ENCODE data around the gene ACSL3.

Gene ACSL3

DNA sequence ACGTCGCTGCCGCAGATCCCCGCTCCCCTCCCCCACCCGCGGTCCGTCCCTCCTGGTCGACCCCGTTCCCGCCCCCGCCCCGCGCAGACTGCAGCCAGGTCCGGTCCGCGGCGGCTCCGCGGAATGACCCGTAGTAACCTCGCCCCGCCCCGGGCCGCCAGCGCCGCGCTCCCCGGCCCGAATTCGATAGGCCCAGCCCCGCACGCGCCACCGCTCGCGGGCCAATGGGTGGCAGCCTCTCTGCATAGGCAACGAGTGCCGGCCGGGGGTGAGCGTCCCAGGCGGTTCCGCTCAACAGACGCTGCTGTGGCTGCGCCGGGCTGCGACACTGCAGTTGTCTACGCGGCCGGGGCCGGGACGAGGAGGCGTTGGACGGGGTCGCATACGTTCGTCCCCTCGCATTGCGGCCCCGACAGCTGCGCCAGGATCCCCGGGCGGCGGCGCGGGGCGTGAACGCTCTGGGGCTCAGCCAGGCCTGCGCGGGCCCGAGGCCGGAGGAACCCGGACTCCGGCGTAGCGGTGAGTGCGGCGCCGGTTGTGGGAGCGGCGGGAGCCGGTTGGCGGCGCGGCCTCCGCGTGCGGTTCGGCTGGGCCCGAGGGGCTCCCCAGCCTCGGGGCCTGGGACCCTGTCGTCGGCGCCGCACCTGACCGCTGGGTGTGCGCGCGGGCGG, at the start of gene ACSL3:
TSS of gene ACSL3 (plus strand) at position 297 of the 671 bp plus-strand sequence. CDS start 47,737 bp downstream, outside the sequence.
- Histone ChIP-seq H3K27ac (peak within 1 kb of the TSS; percentile 75), H3K9ac (peak within 1 kb of the TSS; percentile 76), H3K36me3 (ENCODE audit: insufficient read depth) (no peaks in the 10 kb centered on the region), H3K4me3 (IDR thresholded peaks at IDR 0.05; ENCODE audit: insufficient read depth, low read depth, low read length) (peak within 1 kb of the TSS; percentile 64), H3K79me2 (ENCODE audit: insufficient read depth, low read depth) (peaks cover 46% of the 10 kb centered on the region), H3K4me2 (peak within 1 kb of the TSS; percentile 77), H3K4me1 (ENCODE audit: low read depth, poor library complexity, severe bottlenecking) (peaks cover 46% of the 10 kb centered on the region), H2AFZ (ENCODE audit: low read depth) (peak within 1 kb of the TSS; percentile 64), H4K20me1 (ENCODE audit: insufficient read depth) (peaks cover 36% of the 10 kb centered on the region), H3K27me3 (ENCODE audit: insufficient read depth, low read depth) (no peaks in the 10 kb centered on the region)
- TF ChIP-seq, protein P1, sequence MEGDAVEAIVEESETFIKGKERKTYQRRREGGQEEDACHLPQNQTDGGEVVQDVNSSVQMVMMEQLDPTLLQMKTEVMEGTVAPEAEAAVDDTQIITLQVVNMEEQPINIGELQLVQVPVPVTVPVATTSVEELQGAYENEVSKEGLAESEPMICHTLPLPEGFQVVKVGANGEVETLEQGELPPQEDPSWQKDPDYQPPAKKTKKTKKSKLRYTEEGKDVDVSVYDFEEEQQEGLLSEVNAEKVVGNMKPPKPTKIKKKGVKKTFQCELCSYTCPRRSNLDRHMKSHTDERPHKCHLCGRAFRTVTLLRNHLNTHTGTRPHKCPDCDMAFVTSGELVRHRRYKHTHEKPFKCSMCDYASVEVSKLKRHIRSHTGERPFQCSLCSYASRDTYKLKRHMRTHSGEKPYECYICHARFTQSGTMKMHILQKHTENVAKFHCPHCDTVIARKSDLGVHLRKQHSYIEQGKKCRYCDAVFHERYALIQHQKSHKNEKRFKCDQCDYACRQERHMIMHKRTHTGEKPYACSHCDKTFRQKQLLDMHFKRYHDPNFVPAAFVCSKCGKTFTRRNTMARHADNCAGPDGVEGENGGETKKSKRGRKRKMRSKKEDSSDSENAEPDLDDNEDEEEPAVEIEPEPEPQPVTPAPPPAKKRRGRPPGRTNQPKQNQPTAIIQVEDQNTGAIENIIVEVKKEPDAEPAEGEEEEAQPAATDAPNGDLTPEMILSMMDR (conservative IDR thresholded peaks at IDR 0.05; ENCODE audit: low read depth, low read length) = no peak

DNA sequence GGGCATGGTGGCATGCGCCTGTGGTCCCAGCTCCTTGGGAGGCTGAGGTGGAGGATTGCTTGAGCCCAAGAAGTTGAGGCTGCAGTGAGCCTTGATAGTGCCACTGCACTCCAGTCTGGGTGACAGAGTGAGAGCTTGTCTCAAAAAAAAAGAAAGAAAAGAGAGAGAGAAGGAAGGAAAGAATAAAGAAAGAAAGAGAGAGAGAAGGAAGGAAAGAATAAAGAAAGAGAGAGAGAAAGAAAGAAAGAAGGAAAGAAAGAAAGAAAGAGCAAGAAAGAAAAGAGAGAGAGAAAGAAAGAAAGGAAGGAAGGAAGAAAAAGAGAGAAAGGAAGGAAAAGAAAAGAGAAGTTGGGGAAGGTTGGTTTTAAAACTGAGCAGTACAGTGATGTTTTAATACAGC, 49.0 kb upstream of the ACSL3 start:
- Histone ChIP-seq H2AFZ (ENCODE audit: low read depth) (no peak overlapping the region), H3K4me2 (no peak overlapping the region), H4K20me1 (ENCODE audit: insufficient read depth) (no peaks in the 10 kb centered on the region), H3K4me3 (IDR thresholded peaks at IDR 0.05; ENCODE audit: insufficient read depth, low read depth, low read length) (no peak overlapping the region), H3K27ac (no peak overlapping the region), H3K79me2 (ENCODE audit: insufficient read depth, low read depth) (no peaks in the 10 kb centered on the region), H3K27me3 (ENCODE audit: insufficient read depth, low read depth) (no peaks in the 10 kb centered on the region), H3K36me3 (ENCODE audit: insufficient read depth) (no peaks in the 10 kb centered on the region), H3K4me1 (ENCODE audit: low read depth, poor library complexity, severe bottlenecking) (no peaks in the 10 kb centered on the region), H3K9ac (no peak overlapping the region)
- TF ChIP-seq, protein P1 (conservative IDR thresholded peaks at IDR 0.05; ENCODE audit: low read depth, low read length) = no peak

- no peak overlapping the region for H3K4me2 ChIP-seq
- no peak overlapping the region for H2AFZ ChIP-seq (ENCODE audit: low read depth)
Observed at GRCh38 chr2:222813177-222813843, 47.5 kb upstream of the ACSL3 start.

GRCh38 chr2:222819722-222820333, 41.0 kb upstream of the ACSL3 start:
- Histone ChIP-seq H3K4me1 (ENCODE audit: low read depth, poor library complexity, severe bottlenecking) (no peaks in the 10 kb centered on the region), H3K36me3 (ENCODE audit: insufficient read depth) (no peaks in the 10 kb centered on the region), H3K4me3 (IDR thresholded peaks at IDR 0.05; ENCODE audit: insufficient read depth, low read depth, low read length) (no peak overlapping the region), H3K9ac (no peak overlapping the region), H3K79me2 (ENCODE audit: insufficient read depth, low read depth) (no peaks in the 10 kb centered on the region), H3K4me2 (no peak overlapping the region), H2AFZ (ENCODE audit: low read depth) (no peak overlapping the region), H3K27ac (no peak overlapping the region), H4K20me1 (ENCODE audit: insufficient read depth) (no peaks in the 10 kb centered on the region), H3K27me3 (ENCODE audit: insufficient read depth, low read depth) (no peaks in the 10 kb centered on the region)
- TF ChIP-seq, protein P1 (conservative IDR thresholded peaks at IDR 0.05; ENCODE audit: low read depth, low read length) = no peak

More at GRCh38 chr2:222813177-222813843, 47.5 kb upstream of the ACSL3 start:
- Histone ChIP-seq H3K36me3 (ENCODE audit: insufficient read depth) (no peaks in the 10 kb centered on the region), H4K20me1 (ENCODE audit: insufficient read depth) (no peaks in the 10 kb centered on the region), H3K79me2 (ENCODE audit: insufficient read depth, low read depth) (no peaks in the 10 kb centered on the region), H3K27ac (no peak overlapping the region), H3K4me3 (IDR thresholded peaks at IDR 0.05; ENCODE audit: insufficient read depth, low read depth, low read length) (no peak overlapping the region), H3K27me3 (ENCODE audit: insufficient read depth, low read depth) (no peaks in the 10 kb centered on the region), H3K4me1 (ENCODE audit: low read depth, poor library complexity, severe bottlenecking) (no peaks in the 10 kb centered on the region), H3K9ac (no peak overlapping the region)
- TF ChIP-seq, protein P1 (conservative IDR thresholded peaks at IDR 0.05; ENCODE audit: low read depth, low read length) = no peak

Measured in KMS-11 (cell line).